Ishikawa (cell line): Measurements from ENCODE around the gene MYO1B.

Experiments
- CEBPB ChIP-seq: IDR thresholded peaks from 2 replicates; pipeline ENCODE4 v1.6.1; 2012
- EGR1 ChIP-seq: IDR thresholded peaks from 2 replicates; pipeline ENCODE4 v1.6.1; 2012
- TAF1 ChIP-seq: IDR thresholded peaks from 2 replicates; pipeline ENCODE4 v1.6.1; 2012; ENCODE audit warnings: low read depth, mild to moderate bottlenecking
- TF ChIP-seq, protein P1 (sequence below): IDR thresholded peaks from 2 replicates; pipeline ENCODE4 v1.6.1; 2012
- TF ChIP-seq, protein P2 (sequence below): IDR thresholded peaks from 2 replicates; pipeline ENCODE4 v1.6.1; 2012

DNA sequence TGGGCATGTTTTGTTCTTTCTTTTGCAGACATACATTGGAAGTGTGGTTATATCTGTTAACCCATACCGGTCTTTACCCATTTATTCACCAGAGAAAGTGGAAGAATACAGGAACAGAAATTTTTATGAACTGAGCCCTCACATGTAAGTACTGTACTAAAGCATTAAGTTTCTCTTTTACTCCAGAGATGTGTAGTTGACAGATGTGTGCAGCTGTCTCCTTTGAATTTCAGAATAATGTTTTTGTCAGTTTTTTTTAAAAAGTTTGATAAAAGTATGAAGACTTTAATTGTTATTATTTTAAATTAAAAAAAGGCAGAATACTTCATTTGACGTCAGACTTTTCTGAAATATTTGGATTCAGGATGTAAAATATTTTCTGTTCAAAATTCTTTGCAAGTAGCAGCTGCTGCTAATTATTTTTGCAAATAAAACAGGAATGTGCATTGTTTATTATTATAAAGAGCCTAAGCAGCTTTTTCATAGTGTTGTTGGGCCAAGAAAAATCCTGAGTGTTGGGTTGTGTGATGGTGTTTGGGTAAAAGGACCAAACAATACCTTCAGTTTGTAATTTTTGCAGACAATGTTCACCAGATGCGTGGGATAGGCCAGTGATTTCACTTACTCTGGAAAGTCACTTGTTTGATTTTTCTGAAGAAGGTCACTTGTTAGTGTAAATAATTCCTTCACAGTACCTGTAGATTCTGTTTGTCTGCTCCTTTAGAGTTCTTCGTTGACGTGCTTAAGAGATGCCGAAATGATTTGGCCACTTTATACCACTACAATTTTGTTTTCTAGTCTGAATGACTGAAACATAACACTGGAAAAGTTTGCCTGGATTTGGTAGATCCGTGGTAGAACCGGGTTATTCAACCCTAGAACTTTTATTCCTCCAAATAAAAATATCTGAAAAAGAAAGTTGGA is 51.1 kb downstream of the MYO1B start:
- TF ChIP-seq TAF1, result no peak
- TF ChIP-seq CEBPB, result no peak
- TF ChIP-seq, protein P1, sequence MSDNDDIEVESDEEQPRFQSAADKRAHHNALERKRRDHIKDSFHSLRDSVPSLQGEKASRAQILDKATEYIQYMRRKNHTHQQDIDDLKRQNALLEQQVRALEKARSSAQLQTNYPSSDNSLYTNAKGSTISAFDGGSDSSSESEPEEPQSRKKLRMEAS, result no peak
- TF ChIP-seq EGR1, result no peak
- TF ChIP-seq, protein P2, sequence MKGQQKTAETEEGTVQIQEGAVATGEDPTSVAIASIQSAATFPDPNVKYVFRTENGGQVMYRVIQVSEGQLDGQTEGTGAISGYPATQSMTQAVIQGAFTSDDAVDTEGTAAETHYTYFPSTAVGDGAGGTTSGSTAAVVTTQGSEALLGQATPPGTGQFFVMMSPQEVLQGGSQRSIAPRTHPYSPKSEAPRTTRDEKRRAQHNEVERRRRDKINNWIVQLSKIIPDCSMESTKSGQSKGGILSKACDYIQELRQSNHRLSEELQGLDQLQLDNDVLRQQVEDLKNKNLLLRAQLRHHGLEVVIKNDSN, result no peak
